Measurements from ENCODE around the gene SHE.

DNA sequence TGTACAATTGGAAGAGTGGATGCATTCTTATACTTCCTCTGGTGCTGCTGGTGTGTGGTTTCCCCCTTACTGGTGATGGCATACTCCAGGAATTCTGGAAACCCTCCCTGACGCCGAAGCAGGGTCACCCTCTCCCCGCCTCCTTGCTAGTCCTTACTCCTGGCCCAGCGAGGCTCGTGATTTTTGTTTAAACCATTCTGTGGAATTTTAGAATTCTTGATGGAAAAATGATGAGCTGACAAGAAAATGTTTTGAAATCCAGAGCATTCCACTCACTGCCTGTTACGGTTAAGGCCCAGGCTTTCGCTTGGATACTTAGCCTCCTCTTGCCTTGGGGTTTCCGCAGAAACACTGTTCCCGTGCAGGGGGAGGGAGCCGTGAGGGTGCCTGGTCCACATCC is 55.9 kb downstream of the SHE start:
- TF ChIP-seq, protein P1, sequence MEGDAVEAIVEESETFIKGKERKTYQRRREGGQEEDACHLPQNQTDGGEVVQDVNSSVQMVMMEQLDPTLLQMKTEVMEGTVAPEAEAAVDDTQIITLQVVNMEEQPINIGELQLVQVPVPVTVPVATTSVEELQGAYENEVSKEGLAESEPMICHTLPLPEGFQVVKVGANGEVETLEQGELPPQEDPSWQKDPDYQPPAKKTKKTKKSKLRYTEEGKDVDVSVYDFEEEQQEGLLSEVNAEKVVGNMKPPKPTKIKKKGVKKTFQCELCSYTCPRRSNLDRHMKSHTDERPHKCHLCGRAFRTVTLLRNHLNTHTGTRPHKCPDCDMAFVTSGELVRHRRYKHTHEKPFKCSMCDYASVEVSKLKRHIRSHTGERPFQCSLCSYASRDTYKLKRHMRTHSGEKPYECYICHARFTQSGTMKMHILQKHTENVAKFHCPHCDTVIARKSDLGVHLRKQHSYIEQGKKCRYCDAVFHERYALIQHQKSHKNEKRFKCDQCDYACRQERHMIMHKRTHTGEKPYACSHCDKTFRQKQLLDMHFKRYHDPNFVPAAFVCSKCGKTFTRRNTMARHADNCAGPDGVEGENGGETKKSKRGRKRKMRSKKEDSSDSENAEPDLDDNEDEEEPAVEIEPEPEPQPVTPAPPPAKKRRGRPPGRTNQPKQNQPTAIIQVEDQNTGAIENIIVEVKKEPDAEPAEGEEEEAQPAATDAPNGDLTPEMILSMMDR (IDR thresholded peaks at IDR 0.05): no peak
- peak in 3 of 4 donors; percentile 12 to 37 (median 19) for TF ChIP-seq POLR2AphosphoS5 (IDR thresholded peaks at IDR 0.05)
- no peak for TF ChIP-seq POLR2A (IDR thresholded peaks at IDR 0.05)

All from sigmoid colon (tissue), 4 donors.